TTC549 (cell line): Measurements from ENCODE around the gene INSM2.

Experiments
- FAIRE-seq: peaks from 2 replicates; lab custom pipeline; 2012; peaks lifted over from hg19 to GRCh38; lab: Jason Lieb, UNC

The INSM2 gene

DNA sequence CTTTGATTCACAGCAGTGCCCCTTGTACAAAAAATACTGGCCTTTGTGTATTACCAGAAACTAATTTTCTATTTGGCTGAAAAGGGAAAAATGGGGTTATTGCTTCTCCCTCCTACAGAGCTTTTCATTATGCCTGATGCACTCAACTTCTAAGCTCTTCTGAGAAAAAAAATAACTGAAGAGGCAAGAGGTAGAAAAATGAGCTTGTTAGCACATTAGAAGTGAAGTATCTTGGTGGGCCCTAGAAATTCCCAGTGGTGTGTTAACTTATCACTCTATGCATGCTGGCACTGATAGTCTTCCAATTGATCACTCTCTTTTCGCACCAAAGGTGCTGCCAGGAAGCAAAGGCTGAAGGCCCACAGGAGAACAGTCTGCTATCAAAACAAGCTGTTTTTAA lies 17.1 kb downstream of the INSM2 start:
- FAIRE-seq: no peak

DNA sequence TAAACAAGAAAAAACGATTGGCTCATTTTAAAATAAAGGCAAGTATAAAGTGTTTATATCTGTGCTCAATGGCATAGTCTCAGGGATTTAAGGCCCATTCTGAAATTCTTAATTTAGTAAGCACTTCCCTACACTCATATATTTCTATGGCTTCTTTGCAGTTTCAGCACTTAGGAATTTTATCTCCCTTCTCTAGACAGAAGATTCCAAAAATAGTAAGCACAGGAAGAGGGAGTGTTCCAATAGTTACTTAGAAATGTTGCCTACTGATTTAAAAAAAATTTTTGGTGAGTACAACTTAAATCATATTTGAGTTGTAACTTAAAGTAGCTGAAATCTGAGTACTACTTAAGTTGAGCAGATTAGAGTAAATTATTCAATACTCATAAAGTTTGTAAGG lies 19.8 kb downstream of the INSM2 start:
- FAIRE-seq: no peak

DNA sequence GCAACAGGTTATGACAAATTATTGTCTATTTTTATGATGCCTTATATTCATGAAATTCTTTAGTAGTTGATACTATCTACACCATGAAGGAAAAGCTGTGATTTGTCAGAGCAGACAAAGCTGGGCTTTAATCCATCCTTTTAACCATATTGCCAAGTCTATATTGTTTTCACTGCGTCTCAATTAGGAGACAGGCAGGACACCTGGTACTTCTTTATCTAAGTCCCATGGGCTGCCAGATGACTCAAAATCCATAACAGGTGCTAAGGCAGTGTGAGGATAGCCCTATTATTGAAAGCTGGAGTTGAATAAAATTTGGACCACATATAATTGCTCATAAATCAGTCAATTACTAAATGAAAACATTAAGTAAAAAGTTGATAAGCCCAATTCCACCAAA lies 22.6 kb downstream of the INSM2 start:
- no peak for FAIRE-seq

DNA sequence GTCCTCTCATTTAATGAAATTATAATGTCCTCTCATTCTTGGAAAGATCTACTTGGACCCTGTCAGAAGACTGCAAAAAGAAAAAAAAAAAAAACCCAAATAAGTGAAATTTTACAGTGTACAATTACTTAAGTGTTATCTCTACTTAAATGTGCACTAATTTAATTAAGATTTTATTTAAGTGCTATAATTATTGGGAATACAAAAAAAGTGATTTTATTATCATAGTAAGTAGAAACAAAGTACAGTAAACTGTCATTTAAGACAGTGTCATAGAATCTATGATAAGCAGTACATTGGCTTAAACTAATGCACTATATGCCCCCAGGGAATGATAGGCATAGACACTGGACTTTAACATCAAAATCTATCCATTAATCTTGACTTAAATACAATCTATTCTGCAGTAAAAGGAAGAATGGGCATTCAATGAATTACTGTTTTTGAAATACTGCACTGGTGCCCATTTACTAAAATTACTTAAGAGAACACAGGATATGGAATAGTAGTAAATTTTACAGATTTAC lies 23.3 kb downstream of the INSM2 start:
- FAIRE-seq: no peak

DNA sequence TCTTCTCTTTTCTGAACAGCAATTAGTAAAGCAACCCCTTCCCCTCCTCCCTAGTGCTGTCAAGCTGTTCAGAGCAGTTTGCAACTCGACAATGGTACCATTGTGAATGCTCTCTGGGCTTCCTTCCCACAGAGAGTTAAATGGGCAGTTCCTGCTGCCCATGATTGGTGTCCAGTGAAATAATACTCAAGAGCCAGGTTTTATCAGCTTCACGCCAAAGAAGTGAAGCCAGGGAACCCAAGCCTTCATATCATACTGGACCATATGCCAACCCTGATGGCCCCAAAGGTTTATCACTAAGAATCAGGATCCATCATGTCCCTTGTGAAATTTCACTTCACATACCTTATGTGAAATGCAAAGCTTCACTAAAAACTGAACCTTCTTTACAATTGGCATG lies 24.7 kb downstream of the INSM2 start:
- FAIRE-seq: no peak

DNA sequence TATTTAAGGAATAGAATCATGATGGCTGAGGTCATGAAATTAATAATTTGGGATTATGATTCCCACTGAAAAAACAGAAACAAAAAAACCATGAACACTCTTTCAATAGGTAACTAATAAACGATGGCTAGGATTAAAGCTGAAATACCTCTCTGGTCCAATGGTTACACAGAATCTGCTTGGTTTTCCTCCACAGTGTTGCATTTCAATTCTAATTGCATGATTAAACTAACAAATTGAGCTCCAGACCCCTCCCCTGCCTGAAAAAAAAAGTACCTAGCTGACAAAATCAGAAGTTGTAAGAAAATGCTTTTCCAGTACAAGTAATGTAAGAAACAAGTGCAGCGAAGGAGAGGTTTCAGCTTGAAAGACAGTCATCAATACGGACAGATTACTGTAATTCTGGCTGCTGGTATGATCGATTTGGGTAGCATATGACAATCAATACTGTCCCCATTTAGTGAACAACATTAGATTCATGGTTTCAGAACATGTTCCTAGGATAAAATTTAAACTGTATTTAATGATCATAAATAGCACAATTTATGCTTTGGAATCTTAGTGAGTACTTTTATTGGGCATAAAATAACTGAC lies 32.0 kb downstream of the INSM2 start:
- no peak for FAIRE-seq

DNA sequence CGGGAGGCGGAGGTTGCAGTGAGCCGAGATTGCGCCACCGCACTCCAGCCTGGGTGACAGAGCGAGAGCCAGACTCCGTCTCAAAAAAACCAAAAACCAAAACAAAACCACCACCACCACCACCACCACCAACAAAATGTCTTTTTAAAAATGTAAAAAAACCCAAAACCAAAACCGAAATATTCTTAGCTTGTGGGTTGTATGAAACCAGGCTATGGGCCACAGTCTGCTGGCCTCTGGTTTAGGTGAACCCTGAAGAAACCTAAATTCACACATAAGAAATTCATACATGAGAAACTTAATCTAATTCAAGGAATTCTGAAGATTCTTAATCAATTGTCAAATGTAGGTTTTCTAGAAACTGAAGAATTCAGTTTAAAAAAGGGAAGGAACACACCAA lies 37.6 kb downstream of the INSM2 start:
- FAIRE-seq: no peak

DNA sequence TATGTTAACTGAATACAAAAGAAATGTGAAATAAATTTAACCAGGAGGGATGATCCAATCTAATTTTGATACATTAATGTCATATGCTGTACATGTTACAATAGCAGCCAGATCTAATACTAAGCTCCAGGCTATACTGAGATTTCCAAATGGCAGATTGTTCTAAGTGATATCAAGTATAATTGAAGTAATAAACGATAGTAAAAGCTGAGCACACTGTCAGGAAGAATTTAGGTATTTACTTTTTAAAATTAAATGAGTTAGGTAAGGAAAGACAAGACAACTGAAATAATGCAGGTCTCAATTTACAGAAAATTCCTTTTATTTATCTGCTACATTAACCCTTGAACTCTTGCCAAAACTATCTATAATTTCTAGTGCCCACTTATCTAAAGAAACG lies 39.9 kb downstream of the INSM2 start:
- FAIRE-seq: no peak

DNA sequence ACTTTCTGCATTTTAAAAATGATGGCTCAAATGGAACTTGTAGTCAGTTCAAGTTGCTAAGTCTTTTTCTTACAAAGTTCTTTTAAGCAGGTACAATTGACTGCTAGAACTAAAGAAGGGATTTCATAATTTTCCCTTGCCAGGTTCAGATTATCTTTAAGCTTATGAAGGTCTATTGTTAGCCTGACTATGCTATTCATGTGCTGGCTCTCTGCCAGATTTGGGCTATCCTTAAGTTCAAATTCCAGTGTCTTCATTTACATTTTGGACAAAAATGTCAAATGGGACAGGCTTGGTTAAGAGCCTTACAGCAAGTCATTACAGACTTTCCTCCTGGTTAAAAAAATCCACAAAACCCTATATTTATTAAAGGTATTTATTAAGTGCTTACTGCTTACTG lies 42.3 kb downstream of the INSM2 start:
- no peak for FAIRE-seq

DNA sequence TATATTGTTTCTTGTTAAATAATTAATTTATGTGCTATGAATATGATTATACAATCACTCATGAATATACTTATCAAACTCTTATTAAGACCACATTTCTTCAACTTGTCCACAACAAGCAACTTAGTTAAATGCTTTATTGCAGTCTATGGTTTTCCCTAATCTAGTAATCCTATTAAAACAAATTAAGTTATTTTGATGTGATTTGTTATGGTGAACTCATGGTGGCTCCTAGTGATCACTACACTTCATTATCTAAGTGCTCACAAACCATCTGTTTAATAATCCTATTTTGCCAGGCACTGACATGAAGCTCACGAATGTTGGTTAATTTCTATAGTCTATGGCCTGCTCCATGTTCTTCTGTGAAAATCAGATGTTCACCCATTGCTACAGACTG lies 42.9 kb downstream of the INSM2 start:
- FAIRE-seq: no peak

DNA sequence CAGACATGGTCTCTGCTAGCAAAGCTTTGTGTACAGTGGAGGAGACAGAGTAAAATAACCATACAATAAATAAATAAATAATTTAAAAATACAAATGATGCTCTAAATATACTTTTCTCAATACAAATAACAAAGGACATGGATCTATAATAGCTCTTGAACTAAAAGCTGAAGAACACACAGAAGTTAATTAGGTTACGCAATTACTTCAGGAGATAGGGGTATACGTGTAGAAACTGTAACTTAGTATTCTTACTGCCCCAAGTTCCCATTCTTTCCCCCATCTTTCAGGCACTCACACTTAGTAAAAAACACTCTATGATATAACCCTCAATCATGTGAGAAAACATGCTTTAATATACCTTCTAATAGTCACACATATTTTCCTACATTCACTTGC lies 44.2 kb downstream of the INSM2 start:
- no peak for FAIRE-seq

DNA sequence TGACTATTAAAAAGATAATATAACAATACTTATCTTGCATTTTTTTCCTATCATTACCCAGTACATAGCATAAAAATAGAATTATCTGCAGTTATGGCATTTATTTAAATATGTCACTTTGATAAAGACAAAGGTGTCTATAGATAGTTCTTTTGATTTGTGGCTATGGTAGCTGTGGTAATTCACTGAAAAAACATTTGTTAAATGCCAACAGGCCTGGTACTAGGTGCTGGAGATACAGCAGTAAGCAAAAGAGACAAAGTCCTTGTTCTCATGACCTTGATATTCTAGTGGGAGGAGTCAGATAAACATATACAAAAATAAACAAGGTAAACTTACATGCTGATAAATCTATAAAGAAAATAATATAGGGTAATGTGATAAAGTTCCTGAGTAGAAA lies 44.7 kb downstream of the INSM2 start:
- FAIRE-seq: no peak
